Kidney epithelial cell (primary cell): ENCODE results near the gene ADGRD2. TPM values are rescaled to one million over a fixed set of nuclear protein-coding genes. Genes with fewer than 3 reads are reported as not detected.

Experiments used
- DNase-seq: peaks from one replicate; pipeline ENCODE4 v3.0.0-alpha.2; 2010; ENCODE audit warnings: low read depth
- H3K27me3 ChIP-seq: 2 replicates; pipeline ENCODE4 v1.6.0; 2011; ENCODE audit warnings: low read length; ENCODE audit not compliant: control insufficient read depth, insufficient read depth
- H3K36me3 ChIP-seq: 2 replicates; pipeline ENCODE4 v1.5.1; 2011; ENCODE audit warnings: low read length; ENCODE audit not compliant: control insufficient read depth, insufficient read depth
- H3K4me3 ChIP-seq: 2 replicates; pipeline ENCODE4 v1.5.1; 2011; ENCODE audit warnings: low read depth, mild to moderate bottlenecking, control low read depth, low read length
- CTCF ChIP-seq: IDR thresholded peaks from 2 replicates; pipeline ENCODE4 v1.5.1; 2011; ENCODE audit warnings: mild to moderate bottlenecking, moderate library complexity, low read length, control low read depth, inconsistent platforms; ENCODE audit not compliant: insufficient read depth, poor library complexity, severe bottlenecking
- total RNA-seq: library from RNA; depleted of rRNA; stranded (reverse); fragments of >200 nt; gene quantifications from 2 replicates; pipeline ENCODE4 v1.2.3, GENCODE V29; 2015

ADGRD2 gene
- total RNA-seq, 1 donor from 2014 or later = not detected

DNA sequence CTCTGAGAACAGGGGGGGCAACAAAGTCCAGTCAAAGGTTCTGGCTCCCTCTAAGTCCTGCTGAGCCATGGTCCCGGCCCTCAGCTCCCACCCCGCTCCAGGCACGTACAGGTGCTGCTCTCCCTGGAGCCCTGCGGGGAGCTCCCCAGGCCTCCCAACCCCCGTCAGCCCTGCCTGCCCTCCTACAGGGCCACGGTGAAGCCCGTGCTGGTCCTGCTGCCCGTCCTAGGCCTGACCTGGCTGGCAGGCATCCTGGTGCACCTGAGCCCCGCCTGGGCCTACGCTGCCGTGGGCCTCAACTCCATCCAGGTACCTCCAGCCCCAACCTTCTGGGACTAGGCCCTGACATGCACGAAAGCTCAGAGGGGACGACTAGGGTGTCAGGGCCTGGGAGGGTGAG is 20.1 kb downstream of the ADGRD2 start:
- H3K36me3 ChIP-seq = no peaks in the 10 kb centered on the region
- DNase-seq = no peak
- no peak for TF ChIP-seq CTCF
- H3K4me3 ChIP-seq = no peak overlapping the region
- peaks cover 19% of the 10 kb centered on the region for H3K27me3 ChIP-seq

DNA sequence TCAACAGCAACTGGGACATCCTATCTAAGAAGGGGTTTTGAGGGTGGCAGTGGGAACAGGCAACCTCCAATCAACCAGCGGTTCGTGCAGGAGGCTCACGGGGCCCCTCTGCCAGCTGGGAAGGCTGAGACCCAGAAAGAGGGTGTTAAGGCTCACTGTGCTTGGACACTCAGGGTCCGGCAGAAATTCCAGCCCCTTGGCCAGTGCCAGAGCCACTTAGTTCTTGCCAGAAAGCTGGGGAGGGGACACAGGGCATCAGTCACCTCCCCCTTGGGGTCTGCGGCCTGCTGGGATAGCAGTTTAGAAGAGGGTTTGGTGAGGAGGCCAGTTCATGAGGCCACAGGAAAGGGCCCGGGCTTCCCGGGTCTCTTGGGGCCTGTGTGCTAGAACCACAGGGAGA is 20.5 kb downstream of the ADGRD2 start:
- TF ChIP-seq CTCF = no peak
- Histone ChIP-seq H3K36me3 (no peaks in the 10 kb centered on the region), H3K4me3 (no peak overlapping the region), H3K27me3 (peaks cover 20% of the 10 kb centered on the region)
- DNase-seq = no peak

- Histone ChIP-seq H3K4me3 (no peak overlapping the region), H3K27me3 (peaks cover 23% of the 10 kb centered on the region), H3K36me3 (no peaks in the 10 kb centered on the region)
- TF ChIP-seq CTCF = no peak
- DNase-seq = no peak
These were observed 21.5 kb downstream of the ADGRD2 start for GRCh38 chr9:124471761-124472160.

GRCh38 chr9:124472770-124473169 is 22.5 kb downstream of the ADGRD2 start:
- no peak for DNase-seq
- H3K27me3 ChIP-seq = peaks cover 33% of the 10 kb centered on the region
- no peak for TF ChIP-seq CTCF
- no peaks in the 10 kb centered on the region for H3K36me3 ChIP-seq
- no peak overlapping the region for H3K4me3 ChIP-seq

DNA sequence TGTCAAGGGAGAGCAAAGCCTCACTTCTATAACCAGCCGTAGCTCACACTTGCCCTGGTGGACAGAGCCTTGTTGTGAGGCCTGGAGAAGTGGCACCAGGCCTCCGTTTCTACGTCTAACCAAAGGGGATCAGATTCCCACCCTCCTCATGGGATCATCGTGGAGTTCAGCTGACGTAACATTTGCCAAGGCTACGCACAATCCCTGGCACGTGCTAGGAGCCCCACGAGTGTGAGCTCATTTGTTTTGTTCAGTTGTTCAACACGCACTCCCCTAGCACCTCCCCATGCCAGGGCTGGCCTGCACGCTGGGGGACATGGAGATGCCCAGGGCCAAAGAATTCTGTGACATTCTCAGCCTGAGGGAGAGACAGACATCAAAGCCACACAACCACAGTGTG is 23.1 kb downstream of the ADGRD2 start:
- H3K27me3 ChIP-seq = peaks cover 38% of the 10 kb centered on the region
- no peak overlapping the region for H3K4me3 ChIP-seq
- DNase-seq = no peak
- no peak for TF ChIP-seq CTCF
- H3K36me3 ChIP-seq = no peaks in the 10 kb centered on the region

DNA sequence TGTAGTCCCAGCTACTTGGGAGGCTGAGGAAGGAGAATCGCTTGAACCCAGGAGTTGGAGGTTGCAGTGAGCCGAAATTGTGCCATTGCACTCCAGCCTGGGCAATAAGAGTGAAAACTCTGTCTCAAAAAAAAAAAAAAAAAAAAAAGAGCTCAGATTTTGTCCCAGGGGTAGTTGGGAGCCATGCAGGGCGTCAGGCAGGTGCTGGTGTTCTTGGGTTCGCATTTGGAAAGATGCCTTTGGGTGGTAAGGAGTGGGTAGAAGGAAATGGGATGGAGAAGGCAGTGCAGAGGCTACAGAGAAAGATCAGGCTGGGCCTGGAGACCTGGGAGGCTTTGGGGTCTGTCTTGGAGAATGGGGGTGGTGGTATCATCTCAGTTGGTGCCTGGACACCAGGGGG is 23.9 kb downstream of the ADGRD2 start:
- TF ChIP-seq CTCF = no peak
- no peak overlapping the region for H3K4me3 ChIP-seq
- H3K36me3 ChIP-seq = no peaks in the 10 kb centered on the region
- DNase-seq = no peak
- H3K27me3 ChIP-seq = peaks cover 47% of the 10 kb centered on the region
